ENCODE measurements around the gene COL13A1.

- TF ChIP-seq CTCF (IDR thresholded peaks at IDR 0.05; ENCODE audit: insufficient read depth, low read depth, low read length), result no peak
- TF ChIP-seq EZH2 (IDR thresholded peaks at IDR 0.05; ENCODE audit: insufficient read depth, low read length), result no peak
Observed at GRCh38 chr10:69757206-69757552, 44.5 kb upstream of the COL13A1 start.

Data from astrocyte (in vitro differentiated cells and primary cell).